Keratinocyte (primary cell): ENCODE measurements around the gene SHMT2. TPM values are rescaled to one million over a fixed set of nuclear protein-coding genes. Genes with fewer than 3 reads are reported as not detected.

Experiments
- DNase-seq: peaks from one replicate; pipeline ENCODE4 v3.0.0-alpha.2; 2011; ENCODE audit warnings: low read depth, missing footprints, low spot score
- FAIRE-seq: peaks from 2 replicates; lab custom pipeline; 2011; peaks lifted over from hg19 to GRCh38; lab: Jason Lieb, UNC
- H2AFZ ChIP-seq: 2 replicates; pipeline ENCODE4 v1.6.0; 2012; ENCODE audit warnings: low read length, control low read depth, inconsistent platforms; ENCODE audit not compliant: control insufficient read depth
- H3K27ac ChIP-seq: 2 replicates; pipeline ENCODE4 v1.5.1; 2011; ENCODE audit warnings: low read length; ENCODE audit not compliant: control insufficient read depth, insufficient read depth
- H3K27me3 ChIP-seq: 3 replicates; pipeline ENCODE4 v1.6.0; 2011; ENCODE audit warnings: low read length; ENCODE audit not compliant: control insufficient read depth, insufficient read depth; ENCODE audit errors: extremely low read depth
- H3K36me3 ChIP-seq, 2 experiments: 2 replicates in 1 of 2; 3 replicates in 1 of 2; pipeline ENCODE4 v1.5.1; 2011; ENCODE audit warnings: low read length in 2 of 2, mild to moderate bottlenecking in 1 of 2; ENCODE audit not compliant: control insufficient read depth in 2 of 2, insufficient read depth in 2 of 2; ENCODE audit errors: extremely low read depth in 1 of 2
- H3K4me1 ChIP-seq: 3 replicates; pipeline ENCODE4 v1.5.1; 2011; ENCODE audit warnings: low read length; ENCODE audit not compliant: control insufficient read depth, insufficient read depth; ENCODE audit errors: extremely low read depth
- H3K4me2 ChIP-seq: 3 replicates; pipeline ENCODE4 v1.6.0; 2011; ENCODE audit warnings: low read depth, low read length; ENCODE audit not compliant: control insufficient read depth, insufficient read depth; ENCODE audit errors: extremely low read depth
- H3K4me3 ChIP-seq, 3 experiments: fragments of 200-600 bp in 1 of 3; sonication (generic) in 1 of 3; 2 replicates in 2 of 3; 3 replicates in 1 of 3; pipeline ENCODE4 v1.5.1; 2011 to 2016; ENCODE audit warnings: low read length in 3 of 3, mild to moderate bottlenecking in 3 of 3, control low read depth in 2 of 3, inconsistent platforms in 1 of 3, low read depth in 1 of 3, mixed read lengths in 1 of 3, mixed run types in 1 of 3, moderate library complexity in 1 of 3; ENCODE audit not compliant: control insufficient read depth in 2 of 3, insufficient read depth in 2 of 3; ENCODE audit errors: extremely low read depth in 1 of 3
- H3K79me2 ChIP-seq: 2 replicates; pipeline ENCODE4 v1.6.0; 2012; ENCODE audit warnings: low read length; ENCODE audit not compliant: control insufficient read depth, insufficient read depth
- H3K9ac ChIP-seq: 3 replicates; pipeline ENCODE4 v1.6.0; 2011; ENCODE audit warnings: low read length; ENCODE audit not compliant: control insufficient read depth, insufficient read depth; ENCODE audit errors: extremely low read depth
- H3K9me1 ChIP-seq: 3 replicates; pipeline ENCODE4 v1.6.0; 2011; ENCODE audit warnings: low read length; ENCODE audit not compliant: control insufficient read depth, insufficient read depth; ENCODE audit errors: extremely low read depth
- H3K9me3 ChIP-seq: 2 replicates; pipeline ENCODE4 v1.5.1; 2012; ENCODE audit warnings: low read depth, low read length; ENCODE audit not compliant: control insufficient read depth
- H4K20me1 ChIP-seq: 3 replicates; pipeline ENCODE4 v1.6.0; 2011; ENCODE audit warnings: low read length; ENCODE audit not compliant: control insufficient read depth, insufficient read depth; ENCODE audit errors: extremely low read depth
- CTCF ChIP-seq, 3 experiments: IDR thresholded peaks in 1 of 3; conservative IDR thresholded peaks in 1 of 3; optimal IDR thresholded peaks in 1 of 3; 2 replicates in 2 of 3; 3 replicates in 1 of 3; pipeline versions ENCODE3 to v1.5.1; 2011; ENCODE audit warnings: low read length in 3 of 3, mild to moderate bottlenecking in 3 of 3, moderate library complexity in 2 of 3, control low read depth in 1 of 3, inconsistent platforms in 1 of 3; ENCODE audit not compliant: insufficient read depth in 2 of 3; ENCODE audit errors: extremely low read depth in 1 of 3
- EZH2 ChIP-seq: IDR thresholded peaks from one replicate; pipeline ENCODE4 v1.6.1; 2012; ENCODE audit warnings: inconsistent platforms, mild to moderate bottlenecking, low read length, moderate library complexity
- dilution Hi-C: fragments of 300-500 bp; cut with MboI; formaldehyde crosslinking; loops from one replicate; pipeline ENCODE4 v1.7.0; 2020; ENCODE audit warnings: low sequenced_read_pairs; ENCODE audit not compliant: extremely low pct_ligation_motif_present
- polyA plus RNA-seq, 5 experiments: library from polyadenylated mRNA; depleted of rRNA in 3 of 5; stranded (reverse) in 3 of 5; stranded (forward) in 1 of 5; unstranded in 1 of 5; fragments of >200 nt; gene quantifications; 1 replicate in 1 of 5; 2 replicates in 3 of 5; 3 replicates in 1 of 5; pipeline versions ENCODE4 v1.2.1 to v1.2.3, GENCODE V29; 2011 to 2012; ENCODE audit warnings: missing spikeins in 2 of 5, low read depth in 1 of 5, low replicate concordance in 1 of 5

Gene SHMT2
- polyA plus RNA-seq, 1 donor (not counting 4 experiments of a cell fraction or from before 2014, with no cell fraction given) = 128 TPM

- peak; percentile 52 for FAIRE-seq
- no peak overlapping the region for H3K27ac ChIP-seq
- dilution Hi-C loops = no loop called here
Measured at GRCh38 chr12:57236925-57237595, 7.5 kb downstream of the SHMT2 start.

GRCh38 chr12:57237596-57237931 lies 8.1 kb downstream of the SHMT2 start:
- H3K4me1 ChIP-seq = peaks cover 73% of the 10 kb centered on the region
- H3K9me3 ChIP-seq = no peaks in the 10 kb centered on the region
- dilution Hi-C loops = no loop called here
- no peaks in the 10 kb centered on the region for H3K9me1 ChIP-seq
- DNase-seq = no peak
- no peak overlapping the region for H3K9ac ChIP-seq
- FAIRE-seq = peak; percentile 51
- H2AFZ ChIP-seq = no peak overlapping the region
- no peaks in the 10 kb centered on the region for H4K20me1 ChIP-seq
- no peak overlapping the region for H3K27ac ChIP-seq
- no peaks in the 10 kb centered on the region for H3K79me2 ChIP-seq
- TF ChIP-seq EZH2 (no peak), CTCF (optimal IDR thresholded peaks at IDR 0.05 in 1 of 3, IDR thresholded peaks at IDR 0.05 in 1 of 3, conservative IDR thresholded peaks at IDR 0.05 in 1 of 3; ENCODE audit: extremely low read depth in 1 of 3, insufficient read depth in 2 of 3, low read length in 3 of 3) (no peak)
- no peak overlapping the region for H3K4me3 ChIP-seq
- H3K4me2 ChIP-seq = peak overlapping the region; percentile 94
- peaks cover 39% of the 10 kb centered on the region for H3K27me3 ChIP-seq
- H3K36me3 ChIP-seq = peaks cover 17 to 24% of the 10 kb centered on the region in 2 experiments

More at GRCh38 chr12:57236925-57237595, 7.5 kb downstream of the SHMT2 start:
- Histone ChIP-seq H2AFZ (no peak overlapping the region), H3K4me2 (peak overlapping the region; percentile 94), H3K27me3 (peaks cover 33% of the 10 kb centered on the region), H3K79me2 (no peaks in the 10 kb centered on the region), H3K9me3 (no peaks in the 10 kb centered on the region), H3K9me1 (no peaks in the 10 kb centered on the region), H3K4me3 (peak overlapping the region; percentile 5 to 39 (median 19)), H3K9ac (peak overlapping the region; percentile 37), H3K36me3 (peaks cover 17 to 29% of the 10 kb centered on the region in 2 experiments), H4K20me1 (no peaks in the 10 kb centered on the region), H3K4me1 (peaks cover 73% of the 10 kb centered on the region)
- TF ChIP-seq CTCF (optimal IDR thresholded peaks at IDR 0.05 in 1 of 3, IDR thresholded peaks at IDR 0.05 in 1 of 3, conservative IDR thresholded peaks at IDR 0.05 in 1 of 3; ENCODE audit: extremely low read depth in 1 of 3, insufficient read depth in 2 of 3, low read length in 3 of 3) (no peak), EZH2 (no peak)
- no peak for DNase-seq
